Body of pancreas (tissue), 4 donors: ENCODE data around the gene STK39. TPM values are rescaled to one million over a fixed set of nuclear protein-coding genes. Genes with fewer than 3 reads are reported as not detected.

Experiments
- ATAC-seq: fragments of 150-250 bp; one replicate; pipeline ENCODE4 v1.9.1; 2016
- DNase-seq, 4 donors: peaks; one replicate each; pipeline ENCODE4 v3.0.0-alpha.2; 2019
- H3K27ac ChIP-seq, 4 donors: fragments of 200-600 bp; sonication (generic); 1 replicate in 3 of 4; 2 replicates in 1 of 4; pipeline versions ENCODE4 v1.5.1 to v1.6.1; 2016 to 2019; ENCODE audit warnings: mild to moderate bottlenecking in 1 of 4, mixed read lengths in 1 of 4, moderate library complexity in 1 of 4
- H3K27me3 ChIP-seq, 2 donors: fragments of 200-600 bp; sonication (generic); one replicate each; pipeline ENCODE4 v1.6.0; 2016; ENCODE audit warnings: mild to moderate bottlenecking in 1 of 2
- H3K36me3 ChIP-seq, 2 donors: fragments of 200-600 bp; sonication (generic); replicated peaks in 1 of 2; 2 replicates each; pipeline ENCODE4 v1.5.1; 2016; ENCODE audit warnings: low read depth in 2 of 2; ENCODE audit not compliant: insufficient read depth in 1 of 2
- H3K4me1 ChIP-seq: fragments of 200-600 bp; sonication (generic); one replicate; pipeline ENCODE4 v1.6.0; 2016
- H3K4me3 ChIP-seq, 2 donors: fragments of 200-600 bp; sonication (generic); 1 replicate in 1 of 2; 2 replicates in 1 of 2; pipeline ENCODE4 v1.5.1; 2016 to 2019
- H3K9me3 ChIP-seq, 3 donors: fragments of 200-600 bp; sonication (generic); 1 replicate in 2 of 3; 2 replicates in 1 of 3; pipeline ENCODE4 v1.5.1; 2016
- POLR2A ChIP-seq, 3 donors: fragments of 450-650 bp; IDR thresholded peaks; one replicate each; pipeline ENCODE4 v1.6.1; 2016; ENCODE audit warnings: antibody characterized with exemption in 3 of 3, mild to moderate bottlenecking in 2 of 3
- WGBS, 2 donors: methylation state at CpG; one replicate each; pipeline ENCODE4 v1.1.5; 2017; 5-methylcytosine and 5-hydroxymethylcytosine counted together
- intact Hi-C: fragments of 100-400 bp; cut with DNase I; formaldehyde crosslinking; loops from one replicate; pipeline ENCODE4 v1.15.1; 2023
- total RNA-seq, 2 donors: library from RNA; depleted of rRNA; stranded (reverse); fragments of >200 nt; gene quantifications; one replicate each; pipeline ENCODE4 v1.1.0, GENCODE V29; 2016
- TF ChIP-seq, protein P1 (sequence below), 7 experiments: fragments of 450-650 bp in 4 of 7; fragments of 200-600 bp in 3 of 7; sonication (generic) in 3 of 7; IDR thresholded peaks; one replicate each; pipeline ENCODE4 v1.5.1; 2016 to 2019; ENCODE audit warnings: antibody characterized with exemption in 7 of 7

Gene STK39
- total RNA-seq, 2 donors from 2014 or later: 12.9 to 15.8 TPM

- TF ChIP-seq POLR2A (IDR thresholded peaks at IDR 0.05): no peak
- TF ChIP-seq, protein P1, sequence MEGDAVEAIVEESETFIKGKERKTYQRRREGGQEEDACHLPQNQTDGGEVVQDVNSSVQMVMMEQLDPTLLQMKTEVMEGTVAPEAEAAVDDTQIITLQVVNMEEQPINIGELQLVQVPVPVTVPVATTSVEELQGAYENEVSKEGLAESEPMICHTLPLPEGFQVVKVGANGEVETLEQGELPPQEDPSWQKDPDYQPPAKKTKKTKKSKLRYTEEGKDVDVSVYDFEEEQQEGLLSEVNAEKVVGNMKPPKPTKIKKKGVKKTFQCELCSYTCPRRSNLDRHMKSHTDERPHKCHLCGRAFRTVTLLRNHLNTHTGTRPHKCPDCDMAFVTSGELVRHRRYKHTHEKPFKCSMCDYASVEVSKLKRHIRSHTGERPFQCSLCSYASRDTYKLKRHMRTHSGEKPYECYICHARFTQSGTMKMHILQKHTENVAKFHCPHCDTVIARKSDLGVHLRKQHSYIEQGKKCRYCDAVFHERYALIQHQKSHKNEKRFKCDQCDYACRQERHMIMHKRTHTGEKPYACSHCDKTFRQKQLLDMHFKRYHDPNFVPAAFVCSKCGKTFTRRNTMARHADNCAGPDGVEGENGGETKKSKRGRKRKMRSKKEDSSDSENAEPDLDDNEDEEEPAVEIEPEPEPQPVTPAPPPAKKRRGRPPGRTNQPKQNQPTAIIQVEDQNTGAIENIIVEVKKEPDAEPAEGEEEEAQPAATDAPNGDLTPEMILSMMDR (IDR thresholded peaks at IDR 0.05): no peak
- no peaks in the 10 kb centered on the region for H3K9me3 ChIP-seq
- intact Hi-C loops: no loop called here
- H3K4me3 ChIP-seq: no peak overlapping the region
- 81 to 92% methylated on average over 2 of the region's 2 CpGs for WGBS, 2 donors
- no peaks in the 10 kb centered on the region for H3K36me3 ChIP-seq
- H3K27me3 ChIP-seq: no peaks in the 10 kb centered on the region
- DNase-seq (no peak), ATAC-seq (no peak)
- H3K4me1 ChIP-seq: no peaks in the 10 kb centered on the region
- H3K27ac ChIP-seq: no peak overlapping the region
Observed at GRCh38 chr2:168233166-168233565, 14.2 kb downstream of the STK39 start.

DNA sequence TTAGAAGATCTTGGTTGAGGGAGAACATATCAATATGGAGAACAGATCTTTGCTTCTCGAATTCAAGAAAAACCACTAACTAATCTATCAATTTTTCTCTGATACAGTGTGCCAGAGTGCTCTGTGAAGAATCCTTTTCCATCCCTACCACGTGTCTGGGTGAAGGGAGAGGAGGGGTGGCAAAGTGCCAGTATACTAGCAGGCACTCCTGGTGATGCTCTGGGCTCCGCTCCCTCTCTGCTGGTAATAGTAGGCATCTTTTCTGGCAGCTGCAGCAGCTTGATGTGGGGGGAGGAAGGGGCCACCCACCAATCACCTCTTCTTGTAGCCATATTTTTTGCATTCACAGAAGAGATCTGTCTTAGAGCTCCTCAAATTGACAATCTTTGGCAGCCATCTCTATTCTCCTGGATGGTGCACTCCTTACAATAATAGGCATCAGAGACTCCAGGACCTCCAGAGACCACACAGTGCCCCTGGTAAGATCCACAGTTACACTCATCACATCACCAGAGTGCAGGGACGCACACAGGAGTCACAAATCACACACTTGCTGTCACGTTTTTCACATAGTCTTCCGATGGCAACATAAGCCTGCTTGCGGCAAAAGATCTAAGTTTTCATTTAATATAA, 15.7 kb downstream of the STK39 start:
- H3K4me3 ChIP-seq: no peak overlapping the region
- DNase-seq: no peak
- no peak for ATAC-seq
- intact Hi-C loops: no loop called here
- no peaks in the 10 kb centered on the region for H3K27me3 ChIP-seq
- TF ChIP-seq POLR2A (IDR thresholded peaks at IDR 0.05): no peak
- TF ChIP-seq, protein P1 (IDR thresholded peaks at IDR 0.05): no peak
- 83 to 86% methylated on average over 7 of the region's 7 CpGs for WGBS, 2 donors
- no peak overlapping the region for H3K27ac ChIP-seq
- no peaks in the 10 kb centered on the region for H3K4me1 ChIP-seq
- H3K36me3 ChIP-seq: no peaks in the 10 kb centered on the region
- no peaks in the 10 kb centered on the region for H3K9me3 ChIP-seq

DNA sequence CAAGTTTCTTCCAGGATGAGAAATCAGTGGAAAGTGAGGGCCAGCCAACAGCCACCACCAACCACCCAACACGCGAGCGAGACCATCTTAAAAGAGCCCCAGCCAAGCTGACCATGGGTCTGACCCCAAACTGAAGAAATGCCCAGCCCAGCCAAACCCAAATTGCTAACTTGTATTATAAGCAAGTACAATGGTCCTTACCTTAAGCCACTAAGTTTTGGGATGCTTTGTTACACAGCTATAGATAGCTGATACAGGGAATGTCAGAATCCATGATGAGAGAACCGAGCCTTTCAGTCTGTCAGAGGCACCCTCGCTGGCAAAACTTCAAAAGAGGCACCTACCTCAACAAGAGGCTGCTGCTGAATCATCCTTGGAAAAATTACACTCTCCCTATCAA, 17.0 kb downstream of the STK39 start:
- Histone ChIP-seq H3K27ac (no peak overlapping the region), H3K36me3 (no peaks in the 10 kb centered on the region), H3K27me3 (no peaks in the 10 kb centered on the region), H3K4me1 (no peaks in the 10 kb centered on the region), H3K4me3 (no peak overlapping the region), H3K9me3 (no peaks in the 10 kb centered on the region)
- no peak for DNase-seq
- no peak for ATAC-seq
- no peak for TF ChIP-seq POLR2A (IDR thresholded peaks at IDR 0.05)
- TF ChIP-seq, protein P1 (IDR thresholded peaks at IDR 0.05): no peak
- intact Hi-C loops: no loop called here
- 92 to 98% methylated on average over 5 of the region's 5 CpGs for WGBS, 2 donors

GRCh38 chr2:168224346-168224745, 23.0 kb downstream of the STK39 start:
- TF ChIP-seq, protein P1 (IDR thresholded peaks at IDR 0.05): no peak
- no peak for DNase-seq
- no peak overlapping the region for H3K27ac ChIP-seq
- intact Hi-C loops: no loop called here
- no peaks in the 10 kb centered on the region for H3K36me3 ChIP-seq
- H3K4me1 ChIP-seq: peaks cover 39% of the 10 kb centered on the region
- no peak overlapping the region for H3K4me3 ChIP-seq
- H3K9me3 ChIP-seq: no peaks in the 10 kb centered on the region
- no peaks in the 10 kb centered on the region for H3K27me3 ChIP-seq
- ATAC-seq: no peak
- WGBS, 2 donors: 94 to 98% methylated on average over 2 of the region's 2 CpGs

- ATAC-seq: no peak
Observed at GRCh38 chr2:168222088-168222487, 25.3 kb downstream of the STK39 start.

More at GRCh38 chr2:168222088-168222487, 25.3 kb downstream of the STK39 start:
- Histone ChIP-seq H3K4me1 (peaks cover 40% of the 10 kb centered on the region), H3K4me3 (no peak overlapping the region), H3K27ac (peak overlapping the region in 3 of 4 donors; percentile 27 to 86 (median 79)), H3K27me3 (no peaks in the 10 kb centered on the region), H3K9me3 (no peaks in the 10 kb centered on the region), H3K36me3 (no peaks in the 10 kb centered on the region)
- no peak for DNase-seq
- intact Hi-C loops: no loop called here
- WGBS, 2 donors: 89 to 90% methylated on average over 3 of the region's 3 CpGs
- TF ChIP-seq POLR2A (IDR thresholded peaks at IDR 0.05): no peak
- TF ChIP-seq, protein P1 (IDR thresholded peaks at IDR 0.05): no peak
